Progenitor cell of endocrine pancreas (in vitro differentiated cells): ENCODE results near the gene GBX2. TPM values are rescaled to one million over a fixed set of nuclear protein-coding genes. Genes with fewer than 3 reads are reported as not detected.

Experiments
- DNase-seq: peaks from one replicate; pipeline ENCODE4 v3.0.0; 2021; ENCODE audit warnings: low spot score; ENCODE audit not compliant: unreplicated experiment
- H3K27ac Mint-ChIP-seq: 2 replicates; pipeline ENCODE4 v1.8.0; 2021; ENCODE audit warnings: mild to moderate bottlenecking, moderate library complexity, mixed read lengths
- H3K27me3 Mint-ChIP-seq: 2 replicates; pipeline ENCODE4 v1.8.0; 2021; ENCODE audit warnings: mixed read lengths
- H3K36me3 Mint-ChIP-seq: 2 replicates; pipeline ENCODE4 v1.8.0; 2022; ENCODE audit warnings: mixed read lengths; ENCODE audit not compliant: insufficient read depth
- H3K4me1 Mint-ChIP-seq: 2 replicates; pipeline ENCODE4 v1.8.0; 2021; ENCODE audit warnings: low read depth, mixed read lengths
- H3K4me3 Mint-ChIP-seq: 2 replicates; pipeline ENCODE4 v1.8.0; 2021; ENCODE audit warnings: low read depth, mild to moderate bottlenecking, moderate library complexity, mixed read lengths
- H3K9me3 Mint-ChIP-seq: 2 replicates; pipeline ENCODE4 v1.8.0; 2021; ENCODE audit warnings: low read depth, mixed read lengths
- total RNA-seq: library from RNA; stranded (reverse); gene quantifications from 2 replicates; pipeline ENCODE4 v1.2.1, GENCODE V29; 2021
- TF ChIP-seq, protein P1 (sequence below): fragments of 200-600 bp; sonication (generic); IDR thresholded peaks from one replicate; pipeline ENCODE4 v1.5.0; 2021; ENCODE audit warnings: antibody characterized with exemption, mild to moderate bottlenecking; ENCODE audit not compliant: unreplicated experiment

The GBX2 gene
- total RNA-seq, 1 donor from 2014 or later: not detected

DNA sequence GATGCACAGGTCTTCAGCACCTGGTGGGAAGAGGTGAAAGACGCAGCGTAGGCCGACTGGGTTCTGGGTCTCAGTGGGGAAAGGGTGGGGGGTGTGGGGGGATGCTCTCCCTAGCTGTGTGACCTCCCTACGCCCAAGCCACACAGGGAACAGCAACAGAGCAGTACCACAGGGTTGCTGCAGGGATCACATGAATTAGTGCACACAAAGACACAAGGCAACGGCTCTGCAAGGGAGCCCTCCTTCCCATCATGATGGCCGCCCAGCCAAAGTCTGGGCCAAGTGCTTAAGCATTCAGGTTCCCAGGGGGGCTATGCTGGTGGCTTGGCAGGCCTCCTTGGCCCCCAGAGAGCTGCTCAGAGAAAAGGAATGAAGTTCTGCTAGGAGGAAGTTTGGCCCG is 28.2 kb upstream of the GBX2 start:
- TF ChIP-seq, protein P1, sequence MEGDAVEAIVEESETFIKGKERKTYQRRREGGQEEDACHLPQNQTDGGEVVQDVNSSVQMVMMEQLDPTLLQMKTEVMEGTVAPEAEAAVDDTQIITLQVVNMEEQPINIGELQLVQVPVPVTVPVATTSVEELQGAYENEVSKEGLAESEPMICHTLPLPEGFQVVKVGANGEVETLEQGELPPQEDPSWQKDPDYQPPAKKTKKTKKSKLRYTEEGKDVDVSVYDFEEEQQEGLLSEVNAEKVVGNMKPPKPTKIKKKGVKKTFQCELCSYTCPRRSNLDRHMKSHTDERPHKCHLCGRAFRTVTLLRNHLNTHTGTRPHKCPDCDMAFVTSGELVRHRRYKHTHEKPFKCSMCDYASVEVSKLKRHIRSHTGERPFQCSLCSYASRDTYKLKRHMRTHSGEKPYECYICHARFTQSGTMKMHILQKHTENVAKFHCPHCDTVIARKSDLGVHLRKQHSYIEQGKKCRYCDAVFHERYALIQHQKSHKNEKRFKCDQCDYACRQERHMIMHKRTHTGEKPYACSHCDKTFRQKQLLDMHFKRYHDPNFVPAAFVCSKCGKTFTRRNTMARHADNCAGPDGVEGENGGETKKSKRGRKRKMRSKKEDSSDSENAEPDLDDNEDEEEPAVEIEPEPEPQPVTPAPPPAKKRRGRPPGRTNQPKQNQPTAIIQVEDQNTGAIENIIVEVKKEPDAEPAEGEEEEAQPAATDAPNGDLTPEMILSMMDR: no peak
- no peak for DNase-seq
- no peak overlapping the region for H3K27ac Mint-ChIP-seq
- no peaks in the 10 kb centered on the region for H3K36me3 Mint-ChIP-seq
- H3K9me3 Mint-ChIP-seq: no peaks in the 10 kb centered on the region
- no peak overlapping the region for H3K4me3 Mint-ChIP-seq
- no peaks in the 10 kb centered on the region for H3K4me1 Mint-ChIP-seq
- H3K27me3 Mint-ChIP-seq: peaks cover 11% of the 10 kb centered on the region

DNA sequence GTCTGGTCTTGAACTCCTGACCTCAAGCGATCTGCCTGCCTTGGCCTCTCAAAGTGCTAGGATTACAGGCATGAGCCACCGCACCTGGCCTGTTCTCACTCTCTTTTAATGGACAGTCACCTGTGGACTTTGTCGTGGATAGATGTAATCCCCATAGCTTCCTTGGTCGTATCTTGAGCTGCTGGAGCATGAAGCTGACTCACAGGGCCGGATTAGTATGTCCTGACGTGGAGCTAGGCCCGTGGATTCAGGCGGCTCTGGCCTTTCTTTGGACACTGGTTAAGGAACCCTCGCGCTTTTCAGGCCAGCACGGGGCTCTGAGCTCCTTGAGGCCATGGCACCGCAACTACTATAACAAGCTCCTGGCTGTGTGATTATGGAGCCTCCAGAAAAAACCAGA is 27.5 kb upstream of the GBX2 start:
- Mint-ChIP-seq H3K9me3 (no peaks in the 10 kb centered on the region), H3K36me3 (no peaks in the 10 kb centered on the region), H3K4me3 (no peak overlapping the region), H3K27me3 (peaks cover 8% of the 10 kb centered on the region), H3K27ac (no peak overlapping the region), H3K4me1 (no peaks in the 10 kb centered on the region)
- DNase-seq: no peak
- TF ChIP-seq, protein P1: no peak

DNA sequence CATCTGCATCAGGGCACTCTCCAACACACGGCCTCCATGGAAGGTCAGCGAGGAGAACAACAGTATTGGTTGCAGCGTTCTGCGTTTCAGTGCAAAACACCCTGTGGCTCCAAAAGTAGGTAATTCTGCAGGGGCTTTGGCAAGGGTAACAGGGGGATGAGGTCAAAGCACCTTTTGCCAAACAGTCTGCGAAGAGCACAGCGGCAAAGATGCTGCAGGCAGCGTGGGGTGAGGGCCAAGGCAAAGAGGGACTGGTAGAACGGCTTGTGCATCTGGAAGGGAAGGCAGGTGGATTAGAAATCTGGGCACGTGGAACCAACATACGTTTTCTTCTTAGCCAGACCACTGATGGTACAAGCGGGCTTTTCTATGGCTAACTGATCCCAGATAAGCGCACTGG is 26.6 kb upstream of the GBX2 start:
- no peak overlapping the region for H3K4me3 Mint-ChIP-seq
- no peaks in the 10 kb centered on the region for H3K4me1 Mint-ChIP-seq
- no peak overlapping the region for H3K27ac Mint-ChIP-seq
- DNase-seq: no peak
- H3K9me3 Mint-ChIP-seq: no peaks in the 10 kb centered on the region
- TF ChIP-seq, protein P1: no peak
- peaks cover 8% of the 10 kb centered on the region for H3K27me3 Mint-ChIP-seq
- no peaks in the 10 kb centered on the region for H3K36me3 Mint-ChIP-seq

DNA sequence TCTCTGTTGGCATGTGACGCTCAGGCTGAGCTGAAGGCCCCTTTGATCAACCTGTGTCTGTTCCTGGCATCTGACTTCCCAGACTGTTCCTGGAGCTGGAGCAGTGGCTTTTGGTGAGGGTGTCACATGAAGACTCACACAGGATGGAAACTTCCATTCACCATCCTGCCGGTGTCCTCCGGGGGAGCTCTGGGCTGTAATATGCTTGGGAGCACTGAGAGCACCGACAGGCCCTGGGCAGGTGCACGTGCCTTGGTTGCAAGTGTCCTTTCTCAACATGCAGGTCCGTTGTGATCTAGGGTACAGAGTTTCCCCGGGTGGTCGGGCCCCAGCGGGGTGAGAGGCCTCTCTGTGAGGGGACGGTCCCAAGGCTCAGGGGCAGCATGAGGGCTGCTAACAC is 24.8 kb upstream of the GBX2 start:
- TF ChIP-seq, protein P1: no peak
- H3K27ac Mint-ChIP-seq: no peak overlapping the region
- peaks cover 8% of the 10 kb centered on the region for H3K27me3 Mint-ChIP-seq
- H3K9me3 Mint-ChIP-seq: no peaks in the 10 kb centered on the region
- no peak for DNase-seq
- no peaks in the 10 kb centered on the region for H3K36me3 Mint-ChIP-seq
- H3K4me3 Mint-ChIP-seq: no peak overlapping the region
- H3K4me1 Mint-ChIP-seq: no peaks in the 10 kb centered on the region

DNA sequence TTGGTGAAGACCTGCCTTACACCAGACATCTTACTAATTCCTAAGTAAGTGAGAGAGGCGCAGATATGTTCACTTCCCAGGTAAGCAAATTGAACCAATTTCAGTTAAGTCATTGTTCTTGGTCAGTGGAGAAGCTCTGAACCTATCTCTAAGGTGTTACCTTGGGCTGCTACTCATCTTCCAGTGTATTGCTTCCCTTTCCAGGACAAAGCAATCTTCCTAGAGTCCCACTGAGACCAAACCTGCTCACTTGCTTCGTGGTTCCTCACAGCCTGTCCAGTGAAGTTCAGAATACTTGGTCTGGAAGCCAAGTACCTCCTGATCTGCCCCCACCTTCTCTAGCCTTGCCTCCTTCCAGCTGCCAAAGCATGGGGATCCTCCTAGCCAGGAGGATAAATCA is 22.5 kb upstream of the GBX2 start:
- DNase-seq: no peak
- Mint-ChIP-seq H3K4me3 (no peak overlapping the region), H3K36me3 (no peaks in the 10 kb centered on the region), H3K27me3 (peaks cover 8% of the 10 kb centered on the region), H3K9me3 (peaks cover under 1% of the 10 kb centered on the region), H3K4me1 (no peaks in the 10 kb centered on the region), H3K27ac (no peak overlapping the region)
- TF ChIP-seq, protein P1: no peak
